Stomach smooth muscle (tissue), 2 donors: ENCODE results near the gene NEIL3.

ENCODE experiments used
- H3K27ac ChIP-seq: one replicate; pipeline ENCODE4 v1.7.0; 2013; ENCODE audit warnings: mild to moderate bottlenecking, low read length, inconsistent platforms
- H3K27me3 ChIP-seq, 2 donors: one replicate each; pipeline ENCODE4 v1.7.0; 2013; ENCODE audit warnings: low read length in 2 of 2; ENCODE audit not compliant: insufficient read depth in 2 of 2, control insufficient read depth in 1 of 2
- H3K36me3 ChIP-seq, 2 donors: one replicate each; pipeline ENCODE4 v1.7.0; 2013; ENCODE audit warnings: low read length in 2 of 2; ENCODE audit not compliant: control insufficient read depth in 2 of 2, insufficient read depth in 2 of 2
- H3K4me1 ChIP-seq: one replicate; pipeline ENCODE4 v1.7.0; 2013; ENCODE audit warnings: low read length; ENCODE audit not compliant: control insufficient read depth, insufficient read depth
- H3K4me3 ChIP-seq, 2 donors: one replicate each; pipeline ENCODE4 v1.7.0; 2013; ENCODE audit warnings: low read length in 2 of 2
- H3K9ac ChIP-seq, 2 donors: one replicate each; pipeline ENCODE4 v1.7.0; 2013; ENCODE audit warnings: low read length in 2 of 2, mild to moderate bottlenecking in 1 of 2
- H3K9me3 ChIP-seq, 2 donors: one replicate each; pipeline ENCODE4 v1.7.0; 2013; ENCODE audit warnings: low read length in 2 of 2; ENCODE audit not compliant: control insufficient read depth in 2 of 2
- donor health status: healthy.
- donor health status: Pancreatic carcinoma.

Gene NEIL3

GRCh38 chr4:177410566-177410965 is 100.9 kb downstream of the NEIL3 start:
- Histone ChIP-seq H3K4me1 (no peaks in the 10 kb centered on the region), H3K27ac (no peak overlapping the region), H3K27me3 (no peaks in the 10 kb centered on the region), H3K9ac (no peak overlapping the region), H3K9me3 (no peaks in the 10 kb centered on the region), H3K4me3 (no peak overlapping the region), H3K36me3 (no peaks in the 10 kb centered on the region)

- no peaks in the 10 kb centered on the region for H3K27me3 ChIP-seq
Measured at GRCh38 chr4:177411996-177412395, 102.3 kb downstream of the NEIL3 start.

More at GRCh38 chr4:177411996-177412395, 102.3 kb downstream of the NEIL3 start:
- no peaks in the 10 kb centered on the region for H3K36me3 ChIP-seq
- H3K9ac ChIP-seq, result no peak overlapping the region
- no peak overlapping the region for H3K4me3 ChIP-seq
- no peaks in the 10 kb centered on the region for H3K4me1 ChIP-seq
- no peak overlapping the region for H3K27ac ChIP-seq
- no peaks in the 10 kb centered on the region for H3K9me3 ChIP-seq
